Measurements from ENCODE around the gene CNTROB.
A peak's percentile ranks its signal among the peaks of the same experiment; 100 is the strongest.
"Not testable (repeated sequence)": the region's sequence is repeated elsewhere in the genome, so short reads cannot be mapped to it uniquely, and the experiment has no call there.

The CNTROB gene

GRCh38 chr17:7947651-7948050 lies 15.6 kb downstream of the CNTROB start:
- DNase-seq: no peak

- no peak for DNase-seq
These were observed 18.6 kb downstream of the CNTROB start for GRCh38 chr17:7950578-7950977.

- no peak for DNase-seq
These were observed 19.3 kb downstream of the CNTROB start for GRCh38 chr17:7951143-7951792.

DNA sequence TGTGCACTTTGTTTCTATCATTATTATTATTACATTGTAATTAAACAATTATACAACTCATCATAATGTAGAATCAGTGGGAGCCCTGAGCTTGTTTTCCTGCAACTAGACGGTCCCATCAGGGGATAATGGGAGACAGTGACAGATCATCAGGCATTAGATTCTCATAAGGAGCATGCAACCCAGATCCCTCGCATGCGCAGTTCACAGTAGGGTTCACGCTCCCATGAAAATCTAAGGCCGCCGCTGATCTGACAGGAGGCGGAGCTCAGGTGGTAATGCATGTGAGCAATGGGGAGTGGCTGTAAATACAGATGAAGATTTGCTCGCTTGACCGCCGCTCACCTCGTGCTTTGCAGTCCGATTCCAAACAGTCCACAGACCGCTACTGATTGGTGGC lies 21.3 kb downstream of the CNTROB start:
- not testable (repeated sequence) for DNase-seq

DNA sequence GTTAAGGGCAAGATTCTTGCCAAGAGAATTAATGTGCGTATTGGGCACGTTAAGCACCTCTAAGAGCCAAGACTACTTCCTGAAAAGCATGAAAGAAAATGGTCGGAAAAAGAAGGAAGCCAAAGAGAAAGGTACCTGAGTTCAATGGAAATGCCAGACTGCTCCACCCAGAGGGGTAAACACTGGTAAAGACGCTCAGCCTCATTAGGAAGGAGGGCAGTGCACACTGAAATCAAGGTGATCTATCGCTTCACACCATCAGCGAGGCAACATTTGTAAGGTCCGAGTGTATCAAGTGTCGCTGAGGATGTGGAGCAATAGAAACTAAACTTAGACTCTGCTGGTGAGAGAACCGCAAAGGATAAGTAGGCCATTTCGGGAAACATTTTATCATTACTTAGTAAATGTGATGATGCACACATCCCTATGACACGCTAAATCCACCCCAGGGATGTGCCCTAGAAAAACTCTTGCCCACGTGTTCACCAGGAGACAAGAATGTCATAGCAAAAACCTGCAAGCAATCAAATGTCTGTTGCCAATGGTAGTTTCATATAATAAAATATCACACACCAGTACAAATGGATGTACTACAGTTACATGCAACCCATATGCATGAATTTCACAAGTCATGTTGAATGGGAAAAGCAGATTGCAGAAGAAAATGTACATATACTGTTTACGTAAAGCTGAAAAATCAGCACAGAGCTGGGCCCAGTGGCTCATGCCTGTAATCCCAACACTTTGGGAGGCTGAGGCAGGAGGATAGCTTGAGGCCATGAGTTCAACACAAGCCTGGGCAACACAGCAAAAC lies 23.6 kb downstream of the CNTROB start:
- DNase-seq: no peak

DNA sequence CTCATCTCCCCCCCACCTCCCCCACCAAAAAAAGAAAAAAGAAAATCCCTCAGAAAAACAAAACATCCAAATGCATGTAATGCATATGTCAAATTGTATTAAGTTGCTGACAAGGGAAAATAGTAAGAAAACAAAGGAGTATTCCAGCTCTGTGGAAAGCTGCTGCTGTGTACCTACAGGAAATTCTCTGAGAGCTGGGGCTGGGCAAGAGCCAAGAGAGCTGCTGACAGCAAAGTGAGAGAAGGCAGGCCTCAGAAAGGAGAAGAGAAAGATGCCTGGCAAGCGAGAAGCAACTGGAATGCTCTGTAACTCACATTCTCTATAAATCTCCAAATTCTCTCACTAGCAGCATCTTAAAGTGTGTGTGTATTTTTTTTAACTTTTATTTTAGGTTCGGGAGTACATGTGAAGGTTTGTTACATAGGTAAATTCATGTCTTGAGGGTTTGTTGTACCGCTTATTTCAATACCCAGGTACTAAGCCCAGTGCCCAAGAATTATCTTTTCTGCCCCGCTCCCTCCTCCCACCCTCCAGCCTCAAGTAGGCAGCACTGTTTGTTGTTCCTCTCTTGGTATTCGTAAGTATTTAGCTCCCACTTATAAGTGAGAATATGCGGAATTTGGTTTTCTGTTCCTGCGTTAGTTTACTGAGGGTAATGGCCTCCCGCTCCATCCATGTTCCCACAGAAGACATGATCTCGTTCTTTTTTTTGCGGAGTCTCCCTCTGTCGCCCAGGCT lies 24.4 kb downstream of the CNTROB start:
- DNase-seq: no peak

GRCh38 chr17:7959503-7960253 lies 27.7 kb downstream of the CNTROB start:
- DNase-seq: no peak

GRCh38 chr17:7961421-7961820 lies 29.4 kb downstream of the CNTROB start:
- no peak for DNase-seq

DNA sequence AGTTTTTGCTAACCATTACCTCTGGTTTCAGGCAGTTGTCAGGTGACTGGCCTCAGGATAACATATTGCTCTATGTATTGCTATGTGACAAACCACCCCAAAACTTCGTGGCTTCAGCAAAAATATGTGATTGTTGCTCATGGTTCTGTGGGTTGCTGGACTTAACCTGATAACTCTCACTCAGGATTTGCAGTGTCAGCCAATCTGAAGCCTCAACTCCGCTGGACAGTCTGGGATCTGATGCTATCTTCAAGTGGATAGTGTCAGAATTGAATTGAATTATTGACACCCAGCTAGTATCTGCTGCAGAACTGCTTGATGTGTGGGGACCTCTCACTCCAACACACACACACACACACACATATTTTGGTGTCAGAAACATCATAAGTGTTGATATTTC lies 35.7 kb downstream of the CNTROB start:
- no peak for DNase-seq

GRCh38 chr17:7969433-7969832 lies 37.4 kb downstream of the CNTROB start:
- no peak for DNase-seq

GRCh38 chr17:7971651-7972050 lies 39.6 kb downstream of the CNTROB start:
- DNase-seq: no peak

DNA sequence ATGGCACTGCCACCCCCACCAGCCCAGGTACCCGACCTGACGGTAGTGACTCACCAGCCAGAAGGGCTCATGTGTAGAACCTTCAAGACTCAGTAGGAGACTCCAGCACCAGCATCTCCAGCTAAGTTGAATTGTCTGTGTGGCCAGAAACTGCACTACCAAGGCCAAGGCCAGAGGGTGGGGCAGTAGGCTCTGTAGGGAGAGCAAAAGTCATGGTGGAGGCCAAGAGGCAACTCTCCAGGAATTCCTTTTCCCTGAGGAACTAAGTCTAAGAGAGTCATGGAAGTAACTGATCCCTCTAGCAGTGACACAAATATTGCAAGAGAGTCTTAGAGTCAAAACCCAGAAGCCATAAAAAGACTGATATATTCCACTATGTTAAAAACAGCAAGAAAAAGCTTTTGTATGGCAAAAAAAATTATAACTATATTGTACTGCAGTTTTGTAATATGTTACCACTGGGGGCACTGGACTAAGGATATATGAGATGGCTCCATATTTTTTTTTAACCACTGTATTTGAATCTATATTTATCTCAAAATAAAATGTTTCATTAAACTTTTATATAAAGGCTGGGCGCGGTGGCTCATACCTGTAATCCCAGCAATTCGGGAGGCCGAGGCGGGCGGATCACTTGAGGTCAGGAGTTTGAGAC lies 40.3 kb downstream of the CNTROB start:
- no peak for DNase-seq

DNA sequence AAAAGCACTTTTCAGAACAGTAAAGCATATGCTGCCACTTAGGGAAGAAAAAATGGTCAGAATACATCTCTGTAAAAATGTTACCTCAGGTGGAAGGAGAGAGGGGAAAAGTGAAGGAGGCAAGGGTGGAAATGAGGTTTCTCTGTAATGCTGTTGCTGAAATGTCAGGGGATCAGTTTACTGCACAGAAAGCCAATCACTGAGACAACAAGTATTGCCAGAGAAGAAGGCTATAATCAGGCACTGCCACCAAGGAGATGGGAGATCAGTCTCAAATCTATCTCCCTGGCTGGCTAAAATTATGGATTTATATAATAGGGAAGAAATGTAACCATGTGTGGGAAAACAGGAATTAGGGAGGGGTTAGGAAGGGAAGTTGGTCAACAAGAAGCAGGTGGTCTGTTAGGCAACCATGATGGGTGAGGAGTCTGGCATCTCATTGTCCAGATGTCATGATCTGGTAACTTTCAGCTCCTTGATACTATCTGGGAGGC lies 42.7 kb downstream of the CNTROB start:
- no peak for DNase-seq

- no peak for DNase-seq
These were observed 45.0 kb downstream of the CNTROB start for GRCh38 chr17:7977039-7977438.

DNA sequence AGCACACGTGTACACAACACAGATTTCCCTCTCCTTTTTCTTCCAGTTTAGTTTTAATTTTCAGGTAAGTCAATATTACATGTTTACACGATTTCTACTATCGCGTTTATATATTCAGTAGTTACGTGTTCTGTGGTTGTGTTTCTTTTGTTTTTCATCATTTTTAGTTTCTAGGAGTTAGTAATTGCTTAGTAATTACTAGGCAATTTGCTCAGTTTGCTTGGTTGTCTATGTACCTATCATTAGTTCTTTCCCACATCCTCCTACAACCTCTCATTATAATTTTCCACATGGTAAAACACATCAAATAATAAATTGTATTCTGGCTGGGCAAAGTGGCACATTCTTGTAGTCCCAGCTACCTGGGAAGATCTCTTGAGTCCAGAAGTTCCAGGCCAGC lies 45.8 kb downstream of the CNTROB start:
- DNase-seq: no peak

DNA sequence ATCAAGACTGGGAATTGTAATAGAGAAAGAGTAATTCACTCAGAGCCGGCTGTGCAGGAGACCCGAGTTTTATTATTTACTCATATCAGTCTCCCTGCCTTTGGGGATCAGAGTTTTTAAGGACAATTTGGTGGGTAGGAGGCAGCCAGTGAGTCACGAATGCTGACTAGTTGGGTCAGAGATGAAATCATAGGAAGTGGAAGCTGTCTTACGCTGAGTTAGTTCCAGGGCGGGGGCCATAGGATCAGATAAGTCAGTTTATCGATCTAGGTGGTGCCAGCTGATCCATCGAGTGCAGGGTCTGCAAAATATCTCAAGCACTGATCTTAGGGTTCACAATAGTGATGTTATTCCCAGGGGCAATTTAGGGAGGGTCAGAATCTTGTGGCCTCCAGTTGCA lies 50.2 kb downstream of the CNTROB start:
- no peak for DNase-seq

- DNase-seq: no peak
These were observed 50.7 kb downstream of the CNTROB start for GRCh38 chr17:7982666-7983065.

- DNase-seq: no peak
These were observed 52.9 kb downstream of the CNTROB start for GRCh38 chr17:7984904-7985303.

- no peak for DNase-seq
These were observed 55.3 kb downstream of the CNTROB start for GRCh38 chr17:7987112-7987893.

GRCh38 chr17:7988750-7989178 lies 56.8 kb downstream of the CNTROB start:
- peak; percentile 77 for DNase-seq

Measured in central memory CD4-positive, alpha-beta T cell (primary cell).